IPS DF 19.7 (cell line): ENCODE measurements around the gene ITPKC.
"Not testable (repeated sequence)": the region's sequence is repeated elsewhere in the genome, so short reads cannot be mapped to it uniquely, and the experiment has no call there.

Experiments used
- DNase-seq: peaks from one replicate; pipeline ENCODE4 v3.0.0-alpha.2; 2013; ENCODE audit warnings: low read depth, low spot score

ITPKC gene

GRCh38 chr19:40763963-40764362 is 47.1 kb downstream of the ITPKC start:
- no peak for DNase-seq

DNA sequence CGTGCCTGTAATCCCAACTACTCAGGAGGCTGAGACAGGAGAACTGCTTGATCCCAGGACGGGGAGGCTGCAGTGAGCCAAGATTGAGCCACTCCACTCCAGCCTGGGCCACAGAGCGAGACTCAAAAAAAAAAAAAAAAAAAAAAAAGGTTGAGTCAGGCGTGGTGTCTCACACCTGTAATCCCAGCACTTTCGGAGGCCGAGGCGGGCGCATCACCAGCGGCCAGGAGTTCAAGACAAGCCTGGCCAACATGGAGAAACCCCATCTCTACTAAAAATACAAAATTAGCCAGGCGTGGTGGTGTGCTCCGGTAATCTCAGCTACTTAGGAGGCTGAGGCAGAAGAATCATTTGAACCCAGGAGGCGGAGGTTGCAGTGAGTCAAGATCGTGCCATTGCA is 49.5 kb downstream of the ITPKC start:
- not testable (repeated sequence) for DNase-seq

DNA sequence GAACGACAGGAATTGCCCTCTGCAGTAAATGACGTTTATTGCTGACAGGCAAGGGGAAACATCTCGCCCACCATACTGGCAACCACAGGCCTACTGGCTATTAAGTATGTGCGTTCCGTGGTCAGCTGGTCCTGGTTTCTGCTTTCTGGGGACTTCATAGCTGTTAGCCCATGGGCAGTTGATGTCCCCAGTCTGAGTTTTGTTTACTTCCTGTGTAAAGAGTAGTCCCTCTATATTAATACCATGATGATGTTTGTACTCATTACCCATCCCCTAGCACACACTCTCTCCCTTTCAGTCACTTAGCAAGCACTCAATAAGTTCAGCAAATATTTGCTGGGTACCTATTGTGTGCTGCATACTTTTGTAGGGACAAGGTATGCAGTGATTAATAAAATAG is 52.0 kb downstream of the ITPKC start:
- no peak for DNase-seq

DNA sequence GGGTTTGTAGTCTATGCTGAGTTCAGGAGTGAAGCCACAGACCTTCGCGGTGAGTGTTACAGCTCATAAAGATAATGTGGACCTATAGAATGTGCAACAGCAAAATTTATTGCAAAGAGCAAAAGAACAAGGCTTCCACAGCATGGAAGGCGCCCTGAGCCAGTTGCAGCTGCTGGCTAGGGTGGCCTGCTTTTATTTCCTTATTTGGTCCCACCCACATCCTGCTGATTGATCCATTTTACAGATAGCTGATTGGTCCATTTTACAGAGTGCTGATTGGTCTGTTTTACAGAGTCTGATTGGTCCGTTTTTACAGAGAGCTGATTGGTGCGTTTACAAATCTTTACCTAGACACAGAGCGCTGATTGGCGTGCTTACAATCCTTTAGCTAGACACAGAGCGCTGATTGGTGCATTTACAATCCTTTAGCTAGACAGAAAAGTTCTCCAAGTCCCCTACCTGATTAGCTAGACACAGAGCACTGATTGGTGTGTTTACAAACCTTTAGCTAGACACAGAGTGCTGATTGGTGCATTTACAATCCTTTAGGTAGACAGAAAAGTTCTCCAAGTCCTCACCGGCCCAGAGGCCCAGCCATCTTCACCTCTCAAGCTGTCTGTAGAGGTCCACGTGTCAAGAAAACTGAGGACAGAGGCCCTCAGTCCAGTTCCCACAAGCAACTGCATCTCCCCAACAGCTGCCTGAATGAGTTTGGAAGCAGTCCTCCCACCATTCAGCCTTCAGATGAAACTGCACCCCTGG is 54.4 kb downstream of the ITPKC start:
- not testable (repeated sequence) for DNase-seq

GRCh38 chr19:40774916-40775631 is 58.2 kb downstream of the ITPKC start, which contains the start of gene MIA:
TSS of gene MIA (plus strand) at chr19:40775521. CDS start at chr19:40775543, 22 bp downstream.
- DNase-seq = no peak

GRCh38 chr19:40775632-40776022 is 58.7 kb downstream of the ITPKC start:
- no peak for DNase-seq

DNA sequence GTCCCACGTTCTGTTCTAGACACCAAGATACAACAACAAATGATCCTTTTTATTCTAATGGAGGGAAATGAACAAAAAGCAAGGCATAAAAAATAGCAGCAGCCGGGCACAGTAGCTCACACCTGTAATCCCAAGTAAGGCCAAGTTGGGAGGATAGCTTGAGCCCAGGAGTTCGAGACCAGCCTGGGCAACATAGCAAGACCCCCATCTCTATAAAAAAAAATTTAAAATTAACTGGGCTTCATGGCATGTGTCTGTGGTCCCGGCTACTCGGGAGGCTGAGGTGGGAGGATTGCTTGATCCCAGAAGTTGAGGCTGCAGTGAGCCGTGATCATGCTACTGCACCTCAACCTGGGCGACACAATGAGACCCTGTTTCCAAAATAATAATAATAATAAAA is 59.5 kb downstream of the ITPKC start:
- no peak for DNase-seq

GRCh38 chr19:40776932-40777644 is 60.2 kb downstream of the ITPKC start:
- peak; percentile 89 for DNase-seq

DNA sequence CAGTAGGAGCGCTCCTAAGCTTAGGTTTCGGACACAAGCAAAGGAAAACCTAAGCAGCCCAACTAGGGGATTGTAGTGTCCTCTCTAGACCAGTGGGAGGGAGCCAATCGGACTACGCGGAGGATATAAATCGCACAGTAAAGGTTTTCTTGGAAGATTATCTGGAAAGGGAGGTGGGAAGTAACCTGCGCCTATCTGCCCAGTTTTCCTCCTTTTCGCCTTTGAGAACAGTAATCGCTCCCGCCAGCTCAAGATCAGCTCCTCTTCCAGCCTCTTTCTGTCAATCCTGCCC is 60.7 kb downstream of the ITPKC start:
- DNase-seq = no peak

DNA sequence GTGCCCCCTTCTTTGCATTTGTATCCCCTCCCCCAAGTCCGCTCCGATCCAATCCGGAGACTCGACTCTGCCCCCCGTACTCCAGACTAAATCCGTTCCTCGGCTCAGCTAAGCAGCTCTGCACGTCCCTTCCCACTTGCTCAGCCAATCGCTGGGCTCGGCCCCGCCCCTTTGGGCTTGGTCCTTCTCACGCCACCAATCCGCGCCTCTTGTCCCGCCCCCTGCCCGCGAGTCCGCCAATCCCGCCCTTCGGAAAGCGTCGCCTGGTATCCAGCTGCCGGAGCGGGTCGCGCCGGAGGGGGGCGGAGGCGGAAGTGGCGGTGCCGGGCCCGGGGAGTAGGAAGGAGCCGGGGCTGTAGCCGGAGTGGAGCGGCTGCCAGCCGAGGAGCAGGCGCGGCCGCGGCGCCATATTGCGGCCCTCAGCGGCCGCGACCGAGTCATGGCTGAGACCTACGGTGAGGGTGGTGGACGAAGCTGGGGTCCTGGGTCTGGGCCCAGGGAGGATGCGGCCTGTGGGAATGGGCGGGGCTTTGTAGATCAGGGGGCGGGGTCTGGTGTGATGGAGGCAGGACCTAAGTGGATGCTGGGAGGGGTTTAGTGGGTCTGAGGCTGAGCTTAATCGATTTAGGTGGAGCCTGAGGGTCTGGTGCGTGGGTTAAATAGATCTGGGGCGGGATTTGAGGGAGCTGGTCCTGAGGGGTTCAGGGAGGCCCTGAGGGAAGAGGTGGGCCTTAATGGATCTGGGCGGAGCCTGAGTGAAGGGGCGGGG is 61.2 kb downstream of the ITPKC start, which contains the start of gene RAB4B:
Gene RAB4B (plus strand): TSS at position 311 of the 769 bp plus-strand sequence. CDS start 129 bp downstream, at position 440.
- DNase-seq = peak; percentile 99

GRCh38 chr19:40778706-40779284 is 61.9 kb downstream of the ITPKC start:
- peak; percentile 97 for DNase-seq

GRCh38 chr19:40780582-40780981 is 63.7 kb downstream of the ITPKC start:
- no peak for DNase-seq

- no peak for DNase-seq
These were observed 64.2 kb downstream of the ITPKC start for GRCh38 chr19:40781140-40781539.

DNA sequence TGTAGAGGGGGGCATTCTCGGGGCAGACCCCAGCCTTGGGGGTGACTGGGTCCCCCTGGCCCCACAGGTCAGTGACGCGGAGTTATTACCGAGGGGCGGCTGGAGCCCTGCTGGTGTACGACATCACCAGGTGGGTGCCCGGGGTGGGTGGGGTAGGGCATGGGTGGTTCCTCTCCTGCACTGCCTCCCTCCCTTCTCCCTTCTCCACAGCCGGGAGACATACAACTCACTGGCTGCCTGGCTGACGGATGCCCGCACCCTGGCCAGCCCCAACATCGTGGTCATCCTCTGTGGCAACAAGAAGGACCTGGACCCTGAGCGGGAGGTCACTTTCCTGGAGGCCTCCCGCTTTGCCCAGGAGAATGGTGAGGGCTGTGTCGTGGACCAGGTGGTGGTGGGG is 66.8 kb downstream of the ITPKC start:
- DNase-seq = no peak

DNA sequence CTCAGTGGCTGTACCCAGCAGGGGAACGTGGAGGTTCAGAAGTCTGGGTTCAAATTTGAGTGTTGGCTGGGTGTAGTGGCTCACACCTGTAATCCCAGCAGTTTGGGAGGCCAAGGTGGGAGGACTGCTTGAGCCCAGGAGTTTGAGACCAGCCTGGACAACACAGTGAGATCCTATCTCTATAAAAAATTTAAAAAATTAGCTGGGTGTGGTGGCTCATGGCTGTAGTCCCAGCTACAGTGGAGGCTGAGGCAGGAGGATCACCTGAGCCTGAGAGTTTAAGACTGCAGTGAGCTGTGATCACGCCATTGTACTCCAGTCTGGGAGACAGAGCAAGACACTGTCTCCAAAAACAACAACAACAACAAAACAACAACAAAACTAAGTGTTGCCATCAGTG is 67.2 kb downstream of the ITPKC start:
- DNase-seq = not testable (repeated sequence)

GRCh38 chr19:40785526-40785925 is 68.6 kb downstream of the ITPKC start:
- no peak for DNase-seq

DNA sequence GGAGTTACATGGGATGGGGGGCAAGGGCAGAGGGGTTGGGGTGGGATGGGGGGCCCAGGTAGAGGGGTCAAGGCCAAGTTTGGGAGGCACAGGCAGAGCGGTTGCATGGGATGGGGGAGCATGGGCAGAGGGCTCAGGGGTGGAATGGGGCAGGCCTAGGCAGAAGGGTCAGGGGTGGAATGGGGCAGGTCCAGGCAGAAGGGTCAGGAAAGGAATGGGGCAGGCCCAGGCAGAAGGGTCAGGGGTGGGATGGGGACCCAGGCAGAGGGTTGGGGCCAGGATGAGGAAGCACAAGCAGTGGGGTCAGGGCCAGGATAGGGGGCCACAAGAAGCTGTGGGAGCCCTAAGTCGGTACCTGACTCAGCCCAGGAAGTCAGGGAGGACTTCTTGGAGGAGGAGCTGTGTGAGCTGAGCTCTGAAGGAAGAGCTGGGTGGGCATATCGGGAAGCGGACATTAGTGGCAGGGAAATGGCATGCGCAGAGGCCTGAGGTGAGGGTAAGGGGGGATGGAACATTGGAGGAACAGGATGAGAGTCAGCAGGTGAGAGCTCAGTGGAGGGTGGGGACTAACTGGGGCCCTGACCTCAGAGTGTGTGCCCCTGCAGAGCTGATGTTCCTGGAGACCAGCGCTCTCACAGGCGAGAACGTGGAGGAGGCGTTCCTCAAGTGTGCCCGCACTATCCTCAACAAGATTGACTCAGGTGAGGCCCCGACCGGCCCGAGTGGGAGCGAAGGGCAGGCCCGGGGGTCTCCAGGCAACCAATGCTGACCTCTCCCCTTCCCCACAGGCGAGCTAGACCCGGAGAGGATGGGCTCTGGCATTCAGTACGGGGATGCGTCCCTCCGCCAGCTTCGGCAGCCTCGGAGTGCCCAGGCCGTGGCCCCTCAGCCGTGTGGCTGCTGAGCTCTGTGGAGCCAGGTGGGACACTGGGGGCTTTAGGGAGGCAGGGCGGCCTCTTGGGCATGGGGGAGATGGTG is 69.4 kb downstream of the ITPKC start:
- no peak for DNase-seq
